ENCODE measurements around the gene CDC42EP4. TPM values are rescaled to one million over a fixed set of nuclear protein-coding genes. Genes with fewer than 3 reads are reported as not detected.

CDC42EP4 gene
- total RNA-seq, 2 experiments from 2014 or later = 1.3 to 1.5 TPM

DNA sequence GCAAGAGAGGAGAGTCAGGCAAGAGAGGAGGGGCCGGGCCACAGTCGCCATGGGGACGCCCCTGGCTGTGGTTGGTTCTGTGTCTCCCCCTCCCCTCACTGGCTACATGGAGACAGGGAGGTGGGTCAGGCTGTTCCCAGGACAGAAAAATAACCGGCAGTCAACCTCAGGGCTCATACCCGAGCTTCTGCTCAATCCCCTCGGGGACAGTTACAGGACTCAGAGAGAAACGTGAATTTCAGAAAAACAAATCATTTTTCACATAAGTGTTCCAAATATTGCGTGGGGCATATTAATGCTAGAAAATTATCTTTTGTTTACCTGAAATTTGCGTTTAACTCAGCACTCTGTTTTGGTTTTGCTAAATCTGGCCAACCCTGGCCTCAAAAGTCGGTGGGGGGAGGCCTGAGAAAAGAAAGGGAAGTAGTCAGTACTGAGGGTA is 27.9 kb downstream of the CDC42EP4 start:
- Mint-ChIP-seq H3K36me3 (no peaks in the 10 kb centered on the region), H3K27me3 (no peaks in the 10 kb centered on the region), H3K4me3 (no peak overlapping the region), H3K27ac (no peak overlapping the region), H3K9me3 (ENCODE audit: low read depth) (no peaks in the 10 kb centered on the region), H3K4me1 (no peaks in the 10 kb centered on the region)
- ATAC-seq (no peak), DNase-seq (no peak)
- CTCF ChIA-PET = no interaction called here

DNA sequence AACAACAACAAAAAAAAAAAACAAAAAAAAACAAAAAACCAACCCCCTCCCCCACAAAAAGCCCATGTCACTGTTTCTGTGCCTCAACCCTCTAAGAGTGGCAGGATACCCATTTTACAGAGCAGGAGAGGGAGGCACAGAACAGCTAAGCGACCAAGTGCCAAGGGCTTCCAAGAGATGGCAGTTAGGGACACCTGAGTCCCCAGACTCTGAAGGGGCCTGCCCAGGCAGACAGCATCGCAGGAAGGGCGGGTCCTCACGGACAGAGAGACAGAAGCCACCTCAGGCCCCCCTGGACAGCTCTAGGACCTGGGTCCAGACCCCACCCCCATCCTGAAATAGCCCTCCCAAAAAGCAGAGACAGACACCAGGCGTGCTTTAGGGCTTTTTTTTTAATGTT is 28.6 kb downstream of the CDC42EP4 start:
- H3K27ac Mint-ChIP-seq = no peak overlapping the region
- ATAC-seq (no peak), DNase-seq (no peak)
- CTCF ChIA-PET = no interaction called here
- H3K27me3 Mint-ChIP-seq = no peaks in the 10 kb centered on the region
- H3K4me3 Mint-ChIP-seq = no peak overlapping the region
- no peaks in the 10 kb centered on the region for H3K9me3 Mint-ChIP-seq (ENCODE audit: low read depth)
- no peaks in the 10 kb centered on the region for H3K4me1 Mint-ChIP-seq
- H3K36me3 Mint-ChIP-seq = no peaks in the 10 kb centered on the region

DNA sequence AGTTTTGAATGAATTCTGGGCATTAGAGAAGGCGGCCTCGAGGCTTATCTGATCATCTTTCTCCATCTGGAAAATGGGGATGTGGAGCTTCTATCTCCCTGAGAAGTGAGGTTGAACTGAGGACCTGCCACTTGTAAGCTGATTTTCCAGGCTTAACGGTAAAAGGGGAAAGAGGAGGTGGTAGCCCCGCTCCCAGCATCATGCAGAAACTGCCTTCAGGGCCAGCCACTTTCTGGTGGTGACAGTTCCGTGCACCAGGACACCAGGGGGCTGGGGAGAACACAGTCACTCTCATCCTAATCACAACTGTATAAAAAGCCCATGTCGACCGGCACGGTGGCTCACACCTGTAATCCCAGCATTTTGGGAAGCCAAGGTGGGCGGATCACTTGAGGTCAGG is 29.2 kb downstream of the CDC42EP4 start:
- H3K27ac Mint-ChIP-seq = no peak overlapping the region
- no peaks in the 10 kb centered on the region for H3K36me3 Mint-ChIP-seq
- H3K9me3 Mint-ChIP-seq (ENCODE audit: low read depth) = no peaks in the 10 kb centered on the region
- no peaks in the 10 kb centered on the region for H3K27me3 Mint-ChIP-seq
- H3K4me1 Mint-ChIP-seq = no peaks in the 10 kb centered on the region
- ATAC-seq (no peak), DNase-seq (no peak)
- CTCF ChIA-PET = interaction anchor here (1.2 kb wide), 1 partner anchor 87 kb away, joined by 4 read pairs; no protein-coding TSS in a partner anchor
- H3K4me3 Mint-ChIP-seq = no peak overlapping the region

DNA sequence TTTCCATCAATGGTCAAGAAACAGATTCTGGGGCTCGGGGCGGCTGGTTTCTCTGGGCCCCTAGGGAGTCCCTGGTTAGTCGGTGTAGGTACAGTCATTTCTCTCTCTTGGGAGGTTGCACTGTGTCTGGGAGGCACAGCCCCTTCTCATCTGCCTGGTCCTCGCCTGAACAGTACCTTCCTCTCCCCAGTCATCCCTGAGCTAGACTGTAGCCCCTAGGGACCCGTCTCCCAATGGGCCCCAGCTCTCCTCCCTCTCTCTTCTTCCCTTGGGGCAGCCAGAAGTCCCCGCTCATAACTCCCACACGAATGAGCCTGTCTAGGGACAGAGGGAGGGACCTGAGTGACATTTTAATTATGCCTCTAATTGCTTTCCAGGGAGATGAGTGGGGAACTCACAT is 29.9 kb downstream of the CDC42EP4 start:
- Mint-ChIP-seq H3K27ac (no peak overlapping the region), H3K36me3 (no peaks in the 10 kb centered on the region), H3K9me3 (ENCODE audit: low read depth) (no peaks in the 10 kb centered on the region), H3K27me3 (no peaks in the 10 kb centered on the region), H3K4me3 (no peak overlapping the region), H3K4me1 (no peaks in the 10 kb centered on the region)
- CTCF ChIA-PET = interaction anchor here (1.2 kb wide), 1 partner anchor 88 kb away, joined by 4 read pairs; no protein-coding TSS in a partner anchor
- ATAC-seq (no peak), DNase-seq (no peak)

DNA sequence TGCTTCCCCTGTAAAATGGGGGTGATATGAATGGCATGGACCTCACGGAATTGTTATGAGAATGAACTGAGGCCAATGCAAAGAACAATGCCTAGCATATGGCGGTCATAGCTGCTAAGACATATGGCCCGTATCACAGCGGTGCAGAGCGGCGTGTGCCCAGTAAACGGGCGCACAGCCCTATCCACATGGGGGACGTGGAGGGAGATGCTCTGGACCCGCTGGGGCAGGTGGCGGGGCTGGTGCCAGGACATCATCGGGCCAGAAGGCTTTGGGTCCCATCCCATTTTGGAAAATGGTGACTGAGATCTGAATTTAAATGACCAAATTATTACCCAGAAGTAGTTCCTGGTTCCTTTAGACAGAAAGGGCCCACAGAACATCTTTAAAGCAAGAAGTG is 31.6 kb downstream of the CDC42EP4 start:
- ATAC-seq (no peak), DNase-seq (no peak)
- CTCF ChIA-PET = interaction anchor here (1.1 kb wide), 1 partner anchor 90 kb away, joined by 3 read pairs; no protein-coding TSS in a partner anchor
- H3K9me3 Mint-ChIP-seq (ENCODE audit: low read depth) = no peaks in the 10 kb centered on the region
- H3K27me3 Mint-ChIP-seq = peaks cover 2% of the 10 kb centered on the region
- H3K36me3 Mint-ChIP-seq = no peaks in the 10 kb centered on the region
- H3K4me1 Mint-ChIP-seq = no peaks in the 10 kb centered on the region
- no peak overlapping the region for H3K4me3 Mint-ChIP-seq
- no peak overlapping the region for H3K27ac Mint-ChIP-seq

DNA sequence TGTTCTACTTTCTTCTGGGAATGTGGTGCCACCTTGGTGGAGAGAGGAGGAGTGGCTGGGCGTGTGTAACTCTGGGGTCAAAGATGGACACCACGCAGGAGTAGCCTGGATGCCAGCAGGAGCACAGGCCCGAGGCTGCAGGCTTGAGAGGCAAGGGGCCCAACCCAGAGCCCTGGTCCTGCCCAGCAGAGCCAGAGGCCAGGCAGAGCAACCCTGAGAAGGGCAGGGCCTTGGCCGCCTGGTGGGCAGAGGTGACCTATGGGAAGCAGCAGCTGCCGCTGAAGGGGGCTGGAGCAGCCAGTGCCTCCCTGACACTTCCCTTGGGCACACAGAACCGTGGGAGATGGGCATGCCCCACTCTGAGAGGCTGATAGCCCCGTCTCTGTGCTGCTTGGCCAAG is 32.1 kb downstream of the CDC42EP4 start:
- Mint-ChIP-seq H3K27ac (no peak overlapping the region), H3K36me3 (no peaks in the 10 kb centered on the region), H3K4me3 (no peak overlapping the region), H3K9me3 (ENCODE audit: low read depth) (no peaks in the 10 kb centered on the region), H3K4me1 (no peaks in the 10 kb centered on the region), H3K27me3 (peaks cover 2% of the 10 kb centered on the region)
- DNase-seq (no peak), ATAC-seq (no peak)
- CTCF ChIA-PET = no interaction called here

DNA sequence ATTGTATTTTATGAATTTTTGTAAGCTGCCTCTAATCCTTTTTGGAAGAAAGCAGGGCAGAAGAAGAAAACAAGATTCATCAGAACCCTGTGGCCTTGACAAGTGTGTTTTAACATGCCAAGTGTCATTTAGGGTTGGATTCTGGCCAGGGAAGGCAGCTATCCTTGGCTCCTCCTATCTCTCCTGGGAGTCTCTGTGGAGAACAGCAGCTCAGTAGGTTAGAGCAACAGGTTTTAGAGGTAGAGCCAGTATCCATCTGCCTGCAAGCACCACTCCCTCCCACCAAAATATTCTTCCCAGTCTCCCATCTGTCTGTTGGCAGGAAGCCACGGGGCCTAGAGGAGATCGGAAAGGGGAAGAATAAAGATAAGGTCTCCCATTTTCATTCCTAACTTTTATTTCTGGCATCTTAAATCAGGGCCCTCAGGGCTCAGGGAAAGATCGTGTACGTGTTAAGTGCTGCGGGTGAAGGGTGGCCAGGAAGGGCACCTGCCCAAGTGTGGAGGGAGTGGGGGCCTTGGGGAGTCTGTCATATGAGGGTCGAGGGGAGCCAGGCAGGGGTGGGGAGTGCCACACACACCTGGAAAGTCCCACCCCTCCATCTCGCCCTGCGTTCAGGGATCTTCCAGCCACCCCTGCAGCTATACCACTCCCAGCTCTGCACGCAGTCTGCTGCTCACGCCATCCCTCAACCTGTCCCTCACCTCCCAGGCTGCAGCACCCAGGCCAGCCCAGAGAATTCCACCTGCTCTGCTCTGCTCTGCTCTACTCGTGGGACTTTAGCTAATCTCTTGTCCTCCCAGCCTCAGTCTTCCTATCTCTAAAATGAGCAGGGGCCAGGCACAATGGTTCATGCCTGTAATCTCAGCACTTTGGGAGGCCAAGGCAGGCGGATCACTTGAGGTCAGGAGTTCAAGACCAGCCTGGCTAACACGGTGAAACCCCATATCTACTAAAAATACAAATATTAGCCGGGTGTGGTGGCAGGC is 33.0 kb downstream of the CDC42EP4 start:
- no peaks in the 10 kb centered on the region for H3K36me3 Mint-ChIP-seq
- peaks cover 2% of the 10 kb centered on the region for H3K27me3 Mint-ChIP-seq
- CTCF ChIA-PET = interaction anchor here (0.6 kb wide), 1 partner anchor 32 kb away, joined by 3 read pairs; no protein-coding TSS in a partner anchor
- no peaks in the 10 kb centered on the region for H3K9me3 Mint-ChIP-seq (ENCODE audit: low read depth)
- no peak overlapping the region for H3K27ac Mint-ChIP-seq
- DNase-seq = no peak
- ATAC-seq = no peak
- no peaks in the 10 kb centered on the region for H3K4me1 Mint-ChIP-seq
- no peak overlapping the region for H3K4me3 Mint-ChIP-seq

DNA sequence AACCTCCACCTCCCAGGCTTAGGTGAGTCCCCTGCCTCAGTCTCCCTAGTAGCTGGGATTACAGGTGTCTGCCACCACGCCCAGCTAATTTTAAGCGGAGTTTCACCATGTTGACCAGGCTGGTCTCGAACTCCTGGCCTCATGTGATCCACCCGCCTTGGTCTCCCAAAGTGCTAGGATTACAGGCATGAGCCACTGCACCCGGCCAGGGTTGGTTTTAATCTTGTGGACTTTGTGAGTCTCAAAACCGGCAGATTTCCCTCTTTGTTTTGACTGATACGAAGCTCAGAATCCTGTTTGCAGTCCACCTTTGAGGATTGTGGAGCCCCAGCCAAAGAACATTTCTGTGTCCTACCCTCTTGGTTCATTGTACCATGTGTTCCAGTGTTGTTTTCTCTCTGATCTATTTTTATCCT is 33.7 kb downstream of the CDC42EP4 start:
- CTCF ChIA-PET = interaction anchor here (0.6 kb wide), 1 partner anchor 33 kb away, joined by 3 read pairs; no protein-coding TSS in a partner anchor

DNA sequence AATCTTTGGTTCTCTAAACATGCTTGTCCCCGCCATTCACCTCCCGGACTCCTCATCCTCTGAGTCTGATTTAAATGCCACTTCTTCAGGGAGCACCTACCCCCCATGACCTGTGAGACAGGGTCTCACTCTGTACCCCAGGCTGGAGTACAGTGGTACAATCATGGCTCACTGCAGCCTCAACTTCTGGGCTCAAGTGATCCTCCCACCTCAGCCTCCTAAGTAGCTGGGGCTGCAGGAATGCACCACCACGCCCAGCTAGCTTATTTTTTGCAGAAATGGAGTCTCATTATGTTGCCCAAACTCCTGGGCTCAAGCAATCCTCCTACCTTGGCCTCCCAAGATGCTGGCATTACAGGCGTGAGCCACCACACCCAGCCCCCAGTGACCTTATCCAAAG is 37.3 kb downstream of the CDC42EP4 start:
- H3K27ac Mint-ChIP-seq = no peak overlapping the region
- ATAC-seq (no peak), DNase-seq (no peak)
- H3K9me3 Mint-ChIP-seq (ENCODE audit: low read depth) = no peaks in the 10 kb centered on the region
- H3K27me3 Mint-ChIP-seq = peaks cover 2% of the 10 kb centered on the region
- no peaks in the 10 kb centered on the region for H3K36me3 Mint-ChIP-seq
- CTCF ChIA-PET = no interaction called here
- H3K4me3 Mint-ChIP-seq = no peak overlapping the region
- no peaks in the 10 kb centered on the region for H3K4me1 Mint-ChIP-seq

More for the DNA sequence above, 33.7 kb downstream of the CDC42EP4 start:
- Mint-ChIP-seq H3K27me3 (peaks cover 2% of the 10 kb centered on the region), H3K4me1 (no peaks in the 10 kb centered on the region), H3K4me3 (no peak overlapping the region), H3K27ac (no peak overlapping the region), H3K9me3 (ENCODE audit: low read depth) (no peaks in the 10 kb centered on the region), H3K36me3 (no peaks in the 10 kb centered on the region)
- ATAC-seq (no peak), DNase-seq (no peak)

DNA sequence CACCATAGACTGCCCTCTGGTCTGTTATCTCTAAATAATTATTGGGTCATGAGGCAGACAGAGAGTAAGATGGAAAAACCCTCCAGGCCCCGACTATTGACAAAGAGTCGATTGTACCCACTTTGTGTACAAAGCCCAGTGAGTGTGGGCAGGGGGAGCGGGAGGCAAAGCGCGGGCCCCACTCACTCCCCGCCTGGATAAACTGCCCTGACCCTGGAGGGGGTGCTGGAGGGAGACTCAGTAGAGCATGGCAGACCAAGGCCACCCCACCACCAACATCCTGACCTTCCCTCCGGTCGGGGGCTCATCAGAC is 38.9 kb downstream of the CDC42EP4 start:
- H3K4me1 Mint-ChIP-seq = no peaks in the 10 kb centered on the region
- H3K9me3 Mint-ChIP-seq (ENCODE audit: low read depth) = no peaks in the 10 kb centered on the region
- H3K4me3 Mint-ChIP-seq = no peak overlapping the region
- DNase-seq = no peak
- H3K27ac Mint-ChIP-seq = no peak overlapping the region
- H3K27me3 Mint-ChIP-seq = peaks cover 2% of the 10 kb centered on the region
- no peak for ATAC-seq
- CTCF ChIA-PET = no interaction called here
- H3K36me3 Mint-ChIP-seq = no peaks in the 10 kb centered on the region

DNA sequence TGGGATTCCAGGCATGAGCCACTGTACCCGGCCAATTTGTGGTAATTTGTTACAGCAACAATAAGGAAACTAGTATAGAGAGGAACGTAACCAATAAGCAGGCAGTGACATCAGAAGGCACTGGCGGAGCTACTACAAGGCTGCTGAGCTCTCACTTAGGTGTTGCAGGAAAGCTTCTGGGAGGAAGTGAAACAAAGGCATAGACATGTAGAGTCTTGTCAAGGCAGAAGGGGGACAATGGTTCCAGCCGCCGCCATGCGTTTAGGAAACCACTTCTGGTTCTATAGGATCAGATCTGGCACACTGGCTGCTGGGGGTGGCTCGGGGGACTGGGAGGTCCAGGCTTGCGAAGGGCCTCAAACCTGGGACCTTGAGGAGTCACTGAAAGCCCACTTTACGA is 40.7 kb downstream of the CDC42EP4 start:
- DNase-seq = no peak
- Mint-ChIP-seq H3K9me3 (ENCODE audit: low read depth) (no peaks in the 10 kb centered on the region), H3K4me3 (no peak overlapping the region), H3K27ac (no peak overlapping the region), H3K4me1 (no peaks in the 10 kb centered on the region), H3K36me3 (no peaks in the 10 kb centered on the region), H3K27me3 (no peaks in the 10 kb centered on the region)
- no peak for ATAC-seq
- CTCF ChIA-PET = no interaction called here

DNA sequence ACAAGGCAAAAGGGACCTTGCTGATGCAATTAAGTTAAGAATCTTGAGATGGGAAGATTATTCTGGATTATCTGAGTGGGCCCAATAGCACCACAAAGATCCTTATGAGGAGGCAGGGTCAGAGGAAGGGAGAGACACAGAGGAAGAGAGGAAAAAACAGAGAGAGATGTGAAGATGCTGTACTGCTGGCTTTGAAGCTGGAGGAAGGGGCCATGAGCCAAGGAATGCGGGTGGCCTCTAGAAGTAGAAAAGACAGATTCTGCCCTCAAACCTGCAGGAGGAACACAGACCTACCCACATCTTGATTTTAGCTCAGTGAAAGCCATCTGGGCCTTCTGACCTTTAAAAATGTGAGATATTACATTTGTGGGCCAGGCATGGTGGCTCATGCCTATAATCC is 42.0 kb downstream of the CDC42EP4 start:
- Mint-ChIP-seq H3K4me3 (no peak overlapping the region), H3K36me3 (no peaks in the 10 kb centered on the region)

DNA sequence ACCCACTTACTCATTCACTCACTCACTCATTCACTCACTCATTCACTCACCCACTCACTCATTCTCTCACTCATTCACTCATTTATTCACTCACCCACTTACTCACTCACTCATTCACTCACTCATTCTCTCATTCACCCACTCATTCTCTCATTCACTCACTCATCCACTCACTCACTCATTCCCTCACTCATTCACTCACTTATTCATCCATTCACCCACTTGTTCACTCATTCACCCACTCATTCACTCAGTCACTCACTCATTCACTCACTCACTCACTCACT is 42.5 kb downstream of the CDC42EP4 start:
- CTCF ChIA-PET = interaction anchor here (1.1 kb wide), 1 partner anchor 101 kb away, joined by 4 read pairs; no protein-coding TSS in a partner anchor
- no peaks in the 10 kb centered on the region for H3K27me3 Mint-ChIP-seq
- H3K4me1 Mint-ChIP-seq = no peaks in the 10 kb centered on the region
- no peaks in the 10 kb centered on the region for H3K36me3 Mint-ChIP-seq
- DNase-seq (no peak), ATAC-seq (no peak)
- H3K4me3 Mint-ChIP-seq = no peak overlapping the region
- H3K9me3 Mint-ChIP-seq (ENCODE audit: low read depth) = no peaks in the 10 kb centered on the region
- no peak overlapping the region for H3K27ac Mint-ChIP-seq

More for the DNA sequence above, 42.0 kb downstream of the CDC42EP4 start:
- no peak overlapping the region for H3K27ac Mint-ChIP-seq
- ATAC-seq (no peak), DNase-seq (no peak)
- no peaks in the 10 kb centered on the region for H3K9me3 Mint-ChIP-seq (ENCODE audit: low read depth)
- no peaks in the 10 kb centered on the region for H3K4me1 Mint-ChIP-seq
- CTCF ChIA-PET = interaction anchor here (1.1 kb wide), 1 partner anchor 100 kb away, joined by 4 read pairs; no protein-coding TSS in a partner anchor
- no peaks in the 10 kb centered on the region for H3K27me3 Mint-ChIP-seq

DNA sequence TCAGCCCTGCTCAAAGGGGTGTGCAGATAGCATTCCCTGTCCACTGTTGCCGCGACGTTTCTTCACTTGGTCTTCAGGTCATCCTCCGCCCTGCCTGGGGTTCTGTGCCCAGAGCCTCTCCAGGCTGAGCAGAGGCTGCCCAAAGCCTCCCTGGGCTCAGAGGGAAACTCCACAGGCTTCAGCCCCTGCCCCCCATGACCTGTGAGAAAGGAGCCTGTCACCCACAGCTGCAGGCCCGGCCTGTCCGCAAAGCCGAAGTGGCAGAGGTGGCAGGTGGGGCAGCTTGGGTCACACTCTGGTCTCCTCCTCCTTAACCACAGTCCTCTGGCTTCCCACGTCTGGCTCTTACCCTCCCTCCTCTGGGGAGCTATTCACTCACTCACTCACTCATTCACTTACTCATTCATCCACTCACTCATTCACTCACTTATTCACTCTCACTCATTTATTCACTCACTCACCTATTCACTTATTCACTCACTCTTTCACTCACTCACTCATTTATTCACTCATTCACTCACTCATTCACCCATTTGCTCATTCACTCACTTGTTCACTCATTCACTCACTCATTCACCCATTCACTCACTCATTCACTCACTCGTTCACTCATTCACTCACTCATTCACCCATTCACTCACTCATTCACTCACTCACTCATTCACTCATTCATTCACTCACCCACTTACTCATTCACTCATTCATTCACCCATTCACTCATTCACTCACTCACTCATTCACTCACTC is 43.0 kb downstream of the CDC42EP4 start:
- Mint-ChIP-seq H3K9me3 (ENCODE audit: low read depth) (no peaks in the 10 kb centered on the region), H3K4me3 (no peak overlapping the region), H3K36me3 (no peaks in the 10 kb centered on the region), H3K27ac (no peak overlapping the region), H3K27me3 (no peaks in the 10 kb centered on the region), H3K4me1 (no peaks in the 10 kb centered on the region)
- CTCF ChIA-PET = no interaction called here
- ATAC-seq (no peak), DNase-seq (no peak)

Measured in activated CD8-positive, alpha-beta memory T cell treated with anti-CD3 and anti-CD28 coated beads, Interleukin-2, amount 10 ng/mL, durations not matched to agents 7 days and 5 days (primary cell).